ENCODE data around the gene KIF1A. TPM values are rescaled to one million over a fixed set of nuclear protein-coding genes. Genes with fewer than 3 reads are reported as not detected.

Gene KIF1A
- total and polyA plus RNA-seq, 2 experiments from 2014 or later: 16.1 to 16.5 TPM

GRCh38 chr2:240786871-240787311, 33.1 kb downstream of the KIF1A start:
- TF ChIP-seq EZH2 (IDR thresholded peaks at IDR 0.05; ENCODE audit: borderline replicate concordance) (no peak), EZH2phosphoT487 (IDR thresholded peaks at IDR 0.05; ENCODE audit: low read depth, severe bottlenecking, unreplicated experiment) (no peak), CTCF (IDR thresholded peaks at IDR 0.05; ENCODE audit: poor library complexity) (no peak)
- H3K4me1 ChIP-seq (ENCODE audit: insufficient read depth): peaks cover 5% of the 10 kb centered on the region
- H3K79me2 ChIP-seq: no peaks in the 10 kb centered on the region
- no peaks in the 10 kb centered on the region for H3K27me3 ChIP-seq
- 92% methylated on average over 17 of the region's 17 CpGs for WGBS (ENCODE audit: low lambda C conversion rate, missing lambda C conversion rate)
- DNase-seq (ENCODE audit: low spot score): no peak
- H3K36me3 ChIP-seq (replicated peaks; ENCODE audit: insufficient read depth, low read depth): no peaks in the 10 kb centered on the region
- H2AFZ ChIP-seq: no peak overlapping the region
- no peaks in the 10 kb centered on the region for H3K9me3 ChIP-seq (ENCODE audit: low read depth)
- H3K9me2 ChIP-seq (replicated peaks; ENCODE audit: insufficient read depth): no peaks in the 10 kb centered on the region
- no peak overlapping the region for H3K4me2 ChIP-seq
- H3K27ac ChIP-seq: no peak overlapping the region
- H3K4me3 ChIP-seq: no peak overlapping the region
- no peaks in the 10 kb centered on the region for H4K20me1 ChIP-seq (ENCODE audit: insufficient read depth, poor library complexity, severe bottlenecking)

GRCh38 chr2:240786355-240786841, 33.6 kb downstream of the KIF1A start:
- Histone ChIP-seq H3K9me2 (replicated peaks; ENCODE audit: insufficient read depth) (no peaks in the 10 kb centered on the region), H3K4me3 (no peak overlapping the region), H2AFZ (no peak overlapping the region), H3K27me3 (no peaks in the 10 kb centered on the region), H3K79me2 (no peaks in the 10 kb centered on the region), H4K20me1 (ENCODE audit: insufficient read depth, poor library complexity, severe bottlenecking) (no peaks in the 10 kb centered on the region), H3K4me1 (ENCODE audit: insufficient read depth) (no peaks in the 10 kb centered on the region), H3K4me2 (no peak overlapping the region), H3K36me3 (replicated peaks; ENCODE audit: insufficient read depth, low read depth) (no peaks in the 10 kb centered on the region), H3K9me3 (ENCODE audit: low read depth) (no peaks in the 10 kb centered on the region), H3K27ac (no peak overlapping the region)
- TF ChIP-seq CTCF (IDR thresholded peaks at IDR 0.05; ENCODE audit: poor library complexity) (no peak), EZH2 (IDR thresholded peaks at IDR 0.05; ENCODE audit: borderline replicate concordance) (no peak), EZH2phosphoT487 (IDR thresholded peaks at IDR 0.05; ENCODE audit: low read depth, severe bottlenecking, unreplicated experiment) (no peak)
- 82% methylated on average over 8 of the region's 8 CpGs for WGBS (ENCODE audit: low lambda C conversion rate, missing lambda C conversion rate)
- DNase-seq (ENCODE audit: low spot score): no peak

GRCh38 chr2:240785424-240786335, 34.3 kb downstream of the KIF1A start:
- Histone ChIP-seq H3K4me1 (ENCODE audit: insufficient read depth) (no peaks in the 10 kb centered on the region), H3K27me3 (no peaks in the 10 kb centered on the region), H3K9me3 (ENCODE audit: low read depth) (no peaks in the 10 kb centered on the region), H3K79me2 (no peaks in the 10 kb centered on the region), H3K27ac (no peak overlapping the region), H4K20me1 (ENCODE audit: insufficient read depth, poor library complexity, severe bottlenecking) (no peaks in the 10 kb centered on the region), H3K36me3 (replicated peaks; ENCODE audit: insufficient read depth, low read depth) (no peaks in the 10 kb centered on the region), H3K4me3 (no peak overlapping the region), H3K9me2 (replicated peaks; ENCODE audit: insufficient read depth) (no peaks in the 10 kb centered on the region), H2AFZ (no peak overlapping the region), H3K4me2 (no peak overlapping the region)
- DNase-seq (ENCODE audit: low spot score): no peak
- WGBS (ENCODE audit: low lambda C conversion rate, missing lambda C conversion rate): 88% methylated on average over 25 of the region's 25 CpGs
- TF ChIP-seq EZH2phosphoT487 (IDR thresholded peaks at IDR 0.05; ENCODE audit: low read depth, severe bottlenecking, unreplicated experiment) (no peak), EZH2 (IDR thresholded peaks at IDR 0.05; ENCODE audit: borderline replicate concordance) (no peak), CTCF (IDR thresholded peaks at IDR 0.05; ENCODE audit: poor library complexity) (no peak)

All from hepatocyte (in vitro differentiated cells).